H9 (cell line): ENCODE data around the gene PDXK. TPM values are rescaled to one million over a fixed set of nuclear protein-coding genes. Genes with fewer than 3 reads are reported as not detected.

ENCODE experiments used
- DNase-seq: peaks from one replicate; pipeline ENCODE4 v3.0.0-alpha.2; 2017
- H2AFZ ChIP-seq: one replicate; pipeline ENCODE4 v1.6.1; 2013; ENCODE audit warnings: mild to moderate bottlenecking, low read length, control low read depth, moderate library complexity
- H2AK5ac ChIP-seq: 2 replicates; pipeline ENCODE4 v1.6.1; 2013; ENCODE audit warnings: low read length, control low read depth, mixed read lengths; ENCODE audit not compliant: insufficient read length
- H2BK120ac ChIP-seq: one replicate; pipeline ENCODE4 v1.6.1; 2013; ENCODE audit warnings: low read depth, mild to moderate bottlenecking, low read length, control low read depth, inconsistent platforms; ENCODE audit not compliant: poor library complexity, severe bottlenecking
- H2BK12ac ChIP-seq: 2 replicates; pipeline ENCODE4 v1.6.1; 2013; ENCODE audit warnings: low read length, control low read depth, mixed read lengths, low read depth; ENCODE audit not compliant: insufficient read length
- H2BK15ac ChIP-seq: 2 replicates; pipeline ENCODE4 v1.6.1; 2013; ENCODE audit warnings: low read depth, low read length, control low read depth
- H2BK20ac ChIP-seq: one replicate; pipeline ENCODE4 v1.6.1; 2013; ENCODE audit warnings: low read depth, mild to moderate bottlenecking, low read length, control low read depth, inconsistent platforms; ENCODE audit not compliant: poor library complexity, severe bottlenecking
- H2BK5ac ChIP-seq: 2 replicates; pipeline ENCODE4 v1.6.1; 2013; ENCODE audit warnings: low read length, control low read depth, mixed read lengths; ENCODE audit not compliant: insufficient read length
- H3K14ac ChIP-seq: 2 replicates; pipeline ENCODE4 v1.6.1; 2013; ENCODE audit warnings: low read length, control low read depth; ENCODE audit not compliant: insufficient read depth
- H3K18ac ChIP-seq: 2 replicates; pipeline ENCODE4 v1.6.1; 2013; ENCODE audit warnings: low read depth, mild to moderate bottlenecking, mixed read lengths, low read length, control low read depth; ENCODE audit not compliant: insufficient read length
- H3K23ac ChIP-seq: 2 replicates; pipeline ENCODE4 v1.6.1; 2013; ENCODE audit warnings: low read length, control low read depth, mixed read lengths, low read depth; ENCODE audit not compliant: insufficient read length
- H3K23me2 ChIP-seq: 2 replicates; pipeline ENCODE4 v1.6.1; 2013; ENCODE audit warnings: low read depth, mild to moderate bottlenecking, mixed read lengths, low read length, control low read depth; ENCODE audit not compliant: insufficient read length, poor library complexity, severe bottlenecking
- H3K27ac ChIP-seq: 2 replicates; pipeline ENCODE4 v1.5.1; 2013; ENCODE audit warnings: low read length, control low read depth, mixed read lengths, low read depth; ENCODE audit not compliant: insufficient read length
- H3K27me3 ChIP-seq: 2 replicates; pipeline ENCODE4 v1.6.1; 2013; ENCODE audit warnings: low read length, control low read depth, inconsistent platforms; ENCODE audit not compliant: insufficient read depth
- H3K4ac ChIP-seq: 2 replicates; pipeline ENCODE4 v1.6.1; 2013; ENCODE audit warnings: low read depth, mild to moderate bottlenecking, control low read depth, inconsistent platforms, low read length, moderate library complexity
- H3K4me1 ChIP-seq: 2 replicates; pipeline ENCODE4 v1.6.1; 2013; ENCODE audit warnings: low read length, control low read depth, inconsistent platforms; ENCODE audit not compliant: insufficient read depth
- H3K4me2 ChIP-seq: 2 replicates; pipeline ENCODE4 v1.6.1; 2013; ENCODE audit warnings: low read length, control low read depth, mixed read lengths; ENCODE audit not compliant: insufficient read length, insufficient read depth
- H3K56ac ChIP-seq: 2 replicates; pipeline ENCODE4 v1.6.1; 2013; ENCODE audit warnings: low read depth, mild to moderate bottlenecking, mixed read lengths, low read length, control low read depth; ENCODE audit not compliant: insufficient read length
- H3K79me1 ChIP-seq: 2 replicates; pipeline ENCODE4 v1.6.1; 2013; ENCODE audit warnings: low read depth, mild to moderate bottlenecking, moderate library complexity, low read length, control low read depth, inconsistent platforms; ENCODE audit not compliant: insufficient read depth, poor library complexity, severe bottlenecking
- H3K79me2 ChIP-seq: 2 replicates; pipeline ENCODE4 v1.6.1; 2013; ENCODE audit warnings: low read length, control low read depth, inconsistent platforms; ENCODE audit not compliant: insufficient read depth
- H3K9ac ChIP-seq: 2 replicates; pipeline ENCODE4 v1.6.1; 2013; ENCODE audit warnings: low read length, control low read depth, mixed read lengths; ENCODE audit not compliant: insufficient read length; ENCODE audit errors: extremely low read depth
- H3K9me3 ChIP-seq: one replicate; pipeline ENCODE4 v1.6.1; 2013; ENCODE audit warnings: low read depth, low read length, inconsistent platforms; ENCODE audit not compliant: control insufficient read depth
- H3T11ph ChIP-seq: one replicate; pipeline ENCODE4 v1.6.1; 2013; ENCODE audit warnings: mild to moderate bottlenecking, low read length, control low read depth, inconsistent platforms
- H4K20me1 ChIP-seq: one replicate; pipeline ENCODE4 v1.6.1; 2013; ENCODE audit not compliant: control insufficient read depth, insufficient read length, insufficient read depth
- H4K5ac ChIP-seq: 2 replicates; pipeline ENCODE4 v1.6.1; 2013; ENCODE audit warnings: low read depth, mild to moderate bottlenecking, mixed read lengths, low read length, control low read depth; ENCODE audit not compliant: insufficient read length
- H4K8ac ChIP-seq: replicated peaks from 2 replicates; pipeline ENCODE4 v1.6.1; 2013; ENCODE audit warnings: low read length, control low read depth, mixed read lengths, low read depth; ENCODE audit not compliant: insufficient read length
- H4K91ac ChIP-seq: 2 replicates; pipeline ENCODE4 v1.6.1; 2013; ENCODE audit warnings: low read depth, mild to moderate bottlenecking, moderate library complexity, mixed read lengths, low read length, control low read depth; ENCODE audit not compliant: insufficient read length
- H3K27ac Mint-ChIP-seq, 3 experiments: 2 replicates in 2 of 3; 3 replicates in 1 of 3; pipeline ENCODE4 v1.8.0; 2020 to 2021; ENCODE audit warnings: mixed read lengths in 3 of 3, mild to moderate bottlenecking in 1 of 3, moderate library complexity in 1 of 3
- H3K27me3 Mint-ChIP-seq: 2 replicates; pipeline ENCODE4 v1.8.0; 2021; ENCODE audit warnings: low read depth, mild to moderate bottlenecking, moderate library complexity, mixed read lengths
- H3K36me3 Mint-ChIP-seq, 3 experiments: 2 replicates in 2 of 3; 3 replicates in 1 of 3; pipeline ENCODE4 v1.8.0; 2020 to 2021; ENCODE audit warnings: low read depth in 3 of 3, mixed read lengths in 3 of 3; ENCODE audit not compliant: insufficient read depth in 1 of 3
- H3K4me1 Mint-ChIP-seq, 2 experiments: 2 replicates each; pipeline ENCODE4 v1.8.0; 2020; ENCODE audit warnings: mixed read lengths in 2 of 2
- H3K4me3 Mint-ChIP-seq, 2 experiments: 2 replicates in 1 of 2; 3 replicates in 1 of 2; pipeline ENCODE4 v1.8.0; 2020 to 2021; ENCODE audit warnings: mild to moderate bottlenecking in 2 of 2, mixed read lengths in 2 of 2, moderate library complexity in 1 of 2
- H3K9me3 Mint-ChIP-seq, 2 experiments: 2 replicates in 1 of 2; 3 replicates in 1 of 2; pipeline ENCODE4 v1.8.0; 2020; ENCODE audit warnings: mild to moderate bottlenecking in 2 of 2, mixed read lengths in 2 of 2, moderate library complexity in 1 of 2
- CTCF ChIP-seq: fragments of 200-600 bp; sonication (generic); conservative IDR thresholded peaks from 3 replicates; pipeline ENCODE4 v1.8.0; 2021; ENCODE audit warnings: antibody characterized with exemption, mild to moderate bottlenecking
- WGBS: extraction: QIAGEN DNeasy Blood & Tissue Kit; methylation state at CpG from one replicate; pipeline ENCODE4 v1.1.7; 2013; ENCODE audit warnings: missing lambda C conversion rate, low lambda C conversion rate, mixed read lengths; ENCODE audit not compliant: insufficient read length; ENCODE audit errors: extremely low coverage; 5-methylcytosine and 5-hydroxymethylcytosine counted together
- total RNA-seq: library from RNA; stranded (reverse); gene quantifications from 2 replicates; pipeline ENCODE4 v1.2.1, GENCODE V29; 2021

The PDXK gene
- total RNA-seq, 1 experiment from 2014 or later = 109 TPM

GRCh38 chr21:43782431-43783097 lies 63.6 kb downstream of the PDXK start:
- Histone ChIP-seq H3K9ac (no peak overlapping the region), H3T11ph (no peak overlapping the region), H3K79me2 (no peaks in the 10 kb centered on the region), H2AK5ac (no peak overlapping the region), H3K56ac (no peak overlapping the region), H3K27ac (no peak overlapping the region), H4K5ac (no peak overlapping the region), H2BK5ac (no peak overlapping the region), H2BK120ac (no peak overlapping the region), H2BK12ac (no peak overlapping the region), H3K27me3 (no peaks in the 10 kb centered on the region), H3K4me2 (no peak overlapping the region), H4K91ac (no peak overlapping the region), H3K9me3 (no peaks in the 10 kb centered on the region), H3K14ac (no peak overlapping the region), H2AFZ (no peak overlapping the region), H2BK15ac (no peak overlapping the region), H3K4me1 (peaks cover 3% of the 10 kb centered on the region; the same call in 1 of the 2 replicates), H4K20me1 (no peaks in the 10 kb centered on the region), H3K79me1 (no peaks in the 10 kb centered on the region), H3K18ac (no peak overlapping the region), H3K4ac (no peak overlapping the region), H4K8ac (no peak overlapping the region), H3K23me2 (no peaks in the 10 kb centered on the region), H2BK20ac (no peak overlapping the region), H3K23ac (no peak overlapping the region)
- H3K9me3 Mint-ChIP-seq = no peaks in the 10 kb centered on the region; a peak in 2 of 5 replicates
- H3K27me3 Mint-ChIP-seq = peaks cover 2% of the 10 kb centered on the region
- no peaks in the 10 kb centered on the region for H3K36me3 Mint-ChIP-seq
- no peak overlapping the region for H3K4me3 Mint-ChIP-seq
- peak overlapping the region in 1 of 3 experiments; percentile 82; a peak in 1 of 7 replicates for H3K27ac Mint-ChIP-seq
- WGBS = no CpG with 5 or more reads among the region's 5 CpGs
- DNase-seq = no peak
- peaks cover 14 to 18% of the 10 kb centered on the region in 2 experiments for H3K4me1 Mint-ChIP-seq
- no peak for TF ChIP-seq CTCF
